HepG2 (cell line): ENCODE data around the gene YY1. TPM values are rescaled to one million over a fixed set of nuclear protein-coding genes. Genes with fewer than 3 reads are reported as not detected.

Source experiments
- DMAP1 ChIP-seq: IDR thresholded peaks from 2 replicates; pipeline ENCODE4 v1.6.1; 2016
- DNMT3B ChIP-seq: conservative IDR thresholded peaks from 2 replicates; pipeline ENCODE4 v1.6.1; 2016; ENCODE audit warnings: missing biosample characterization, control low read depth
- HES4 ChIP-seq: sonication (generic); formaldehyde crosslinking; IDR thresholded peaks from 2 replicates; pipeline ENCODE4 v1.9.0; 2021; ENCODE audit warnings: mild to moderate bottlenecking, missing genetic modification reagents, borderline replicate concordance
- TEAD2 ChIP-seq: sonication (generic); formaldehyde crosslinking; IDR thresholded peaks from 2 replicates; pipeline ENCODE4 v1.9.0; 2021; ENCODE audit warnings: missing genetic modification reagents
- TRIM22 ChIP-seq: fragments of 450-650 bp; IDR thresholded peaks from 2 replicates; pipeline ENCODE4 v1.6.1; 2017
- USF2 ChIP-seq, 2 experiments: sonication (generic) in 1 of 2; formaldehyde crosslinking in 1 of 2; IDR thresholded peaks; 2 replicates each; pipeline versions ENCODE4 v1.5.1 to v1.6.1; 2011 to 2020; ENCODE audit warnings: borderline replicate concordance in 1 of 2, low read depth in 1 of 2, low read length in 1 of 2, mild to moderate bottlenecking in 1 of 2, missing genetic modification reagents in 1 of 2, moderate library complexity in 1 of 2
- ZBTB4 ChIP-seq: sonication (generic); formaldehyde crosslinking; IDR thresholded peaks from 2 replicates; pipeline ENCODE4 v1.4.0; 2020; ENCODE audit warnings: missing genetic modification reagents, mild to moderate bottlenecking, borderline replicate concordance
- ZMYM2 ChIP-seq: sonication (generic); formaldehyde crosslinking; IDR thresholded peaks from 2 replicates; pipeline ENCODE4 v1.8.0; 2022; ENCODE audit warnings: mild to moderate bottlenecking, missing genetic modification reagents
- ZNF12 ChIP-seq: sonication (generic); formaldehyde crosslinking; IDR thresholded peaks from 2 replicates; pipeline ENCODE4 v1.5.0; 2020; ENCODE audit warnings: missing genetic modification reagents
- ZNF407 ChIP-seq: sonication (generic); formaldehyde crosslinking; IDR thresholded peaks from one replicate; pipeline ENCODE4 v1.5.1; 2020; ENCODE audit warnings: mild to moderate bottlenecking, missing genetic modification reagents; ENCODE audit errors: not compliant biosample characterization
- ZNF484 ChIP-seq: sonication (generic); formaldehyde crosslinking; IDR thresholded peaks from 2 replicates; pipeline ENCODE4 v1.5.1; 2020; ENCODE audit warnings: mild to moderate bottlenecking, low read depth, missing genetic modification reagents, borderline replicate concordance
- ZZZ3 ChIP-seq: sonication (generic); formaldehyde crosslinking; IDR thresholded peaks from 2 replicates; pipeline ENCODE4 v1.4.0; 2020; ENCODE audit warnings: missing genetic modification reagents, mild to moderate bottlenecking, borderline replicate concordance
- polyA plus RNA-seq, 8 experiments: library from polyadenylated mRNA; depleted of rRNA in 3 of 8; stranded (reverse) in 7 of 8; unstranded in 1 of 8; fragments of >200 nt; fragmentation: Illumina TruSeq in 4 of 8; extraction: Trizol in 4 of 8; gene quantifications; 2 replicates each; pipeline versions ENCODE4 v1.2.1 to v1.2.3, GENCODE V29; 2011 to 2016; ENCODE audit warnings: low read depth in 4 of 8, missing spikeins in 1 of 8, mixed read lengths in 1 of 8; ENCODE audit not compliant: insufficient read depth in 1 of 8
- total RNA-seq, 5 experiments: library from RNA; depleted of rRNA; stranded (reverse); fragments of >200 nt; fragmentation: Illumina TruSeq; extraction: Trizol; gene quantifications; 2 replicates each; pipeline ENCODE4 v1.2.3, GENCODE V29; 2016; ENCODE audit warnings: low read depth in 1 of 5

Gene YY1
- total and polyA plus RNA-seq, 2 of the 13 experiments (the other 11 are each of a cell fraction or from before 2014, with no cell fraction given): 29.4 to 68.1 TPM

GRCh38 chr14:100285021-100285912, 46.3 kb downstream of the YY1 start (continued):
- TF ChIP-seq ZNF407 (CRISPR knock-in tag): no peak
- TF ChIP-seq DMAP1 (CRISPR knock-in tag): peak; percentile 86
- TF ChIP-seq ZMYM2: no peak
- 0 out of 2 replicates have a peak, but pooled peaks have one; percentile 52 for TF ChIP-seq ZNF12 (CRISPR knock-in tag)
- no peak for TF ChIP-seq ZZZ3 (CRISPR knock-in tag)
- TF ChIP-seq TRIM22: no peak
- no peak for TF ChIP-seq USF2 (IDR thresholded peaks at IDR 0.05; ENCODE audit: low read depth, low read length)
- TF ChIP-seq USF2 (CRISPR knock-in tag; IDR thresholded peaks at IDR 0.05; ENCODE audit: borderline replicate concordance): no peak
- no peak for TF ChIP-seq DNMT3B (CRISPR knock-in tag)
- peak; percentile 56; the same call in 1 of the 2 replicates for TF ChIP-seq HES4
- TF ChIP-seq ZNF484 (CRISPR knock-in tag): 0 out of 2 replicates have a peak, but pooled peaks have one; percentile 77
- TF ChIP-seq ZBTB4 (CRISPR knock-in tag): no peak
- peak; percentile 40; the same call in 1 of the 2 replicates for TF ChIP-seq TEAD2
